Measurements from ENCODE around the gene SEC23IP. TPM values are rescaled to one million over a fixed set of nuclear protein-coding genes. Genes with fewer than 3 reads are reported as not detected.

Gene SEC23IP
- total RNA-seq, 2 experiments from 2014 or later, result 58.3 to 69.3 TPM

- POLR2A ChIA-PET, result no interaction called here
- Mint-ChIP-seq H3K4me3 (no peak overlapping the region), H3K9me3 (no peaks in the 10 kb centered on the region), H3K27me3 (no peaks in the 10 kb centered on the region), H3K27ac (peak overlapping the region; percentile 58), H3K4me1 (peaks cover 15% of the 10 kb centered on the region), H3K36me3 (ENCODE audit: low read depth) (peaks cover 59% of the 10 kb centered on the region)
- DNase-seq, result no peak
- CTCF ChIA-PET, result interaction anchor here (1.8 kb wide), 1 partner anchor 168 kb away, joined by 6 read pairs; no protein-coding TSS in a partner anchor
Measured at GRCh38 chr10:119919271-119919670, 26.7 kb downstream of the SEC23IP start.

GRCh38 chr10:119919826-119920225 lies 27.3 kb downstream of the SEC23IP start:
- Mint-ChIP-seq H3K27me3 (no peaks in the 10 kb centered on the region), H3K4me3 (no peak overlapping the region), H3K27ac (peak overlapping the region; percentile 58), H3K36me3 (ENCODE audit: low read depth) (peaks cover 56% of the 10 kb centered on the region), H3K9me3 (no peaks in the 10 kb centered on the region), H3K4me1 (peaks cover 15% of the 10 kb centered on the region)
- no peak for DNase-seq
- ChIA-PET CTCF (interaction anchor here (1.8 kb wide), 1 partner anchor 169 kb away, joined by 6 read pairs; no protein-coding TSS in a partner anchor), POLR2A (interaction anchor here (0.8 kb wide), 1 partner anchor 47 kb away, joined by 3 read pairs; the partner anchor contains the start of gene MCMBP)

- Mint-ChIP-seq H3K4me1 (peaks cover 12% of the 10 kb centered on the region), H3K36me3 (ENCODE audit: low read depth) (peaks cover 59% of the 10 kb centered on the region), H3K4me3 (no peak overlapping the region), H3K9me3 (no peaks in the 10 kb centered on the region), H3K27ac (no peak overlapping the region), H3K27me3 (no peaks in the 10 kb centered on the region)
- CTCF ChIA-PET, result no interaction called here
- DNase-seq, result no peak
- POLR2A ChIA-PET, result no interaction called here
Measured at GRCh38 chr10:119928411-119928810, 35.9 kb downstream of the SEC23IP start.

- ChIA-PET POLR2A (no interaction called here), CTCF (interaction anchor here (1.0 kb wide), 1 partner anchor 9 kb away, joined by 3 read pairs; no protein-coding TSS in a partner anchor)
- Mint-ChIP-seq H3K27me3 (no peaks in the 10 kb centered on the region), H3K4me1 (peaks cover 12% of the 10 kb centered on the region), H3K27ac (peak overlapping the region; percentile 4), H3K36me3 (ENCODE audit: low read depth) (peaks cover 65% of the 10 kb centered on the region), H3K9me3 (no peaks in the 10 kb centered on the region), H3K4me3 (no peak overlapping the region)
- no peak for DNase-seq
Measured at GRCh38 chr10:119931871-119932270, 39.3 kb downstream of the SEC23IP start.

GRCh38 chr10:119932631-119933030 lies 40.1 kb downstream of the SEC23IP start:
- Mint-ChIP-seq H3K4me3 (no peak overlapping the region), H3K9me3 (no peaks in the 10 kb centered on the region), H3K27me3 (no peaks in the 10 kb centered on the region), H3K4me1 (peaks cover 11% of the 10 kb centered on the region), H3K36me3 (ENCODE audit: low read depth) (peaks cover 59% of the 10 kb centered on the region), H3K27ac (peak overlapping the region; percentile 8)
- POLR2A ChIA-PET, result no interaction called here
- CTCF ChIA-PET, result interaction anchor here (0.5 to 1.0 kb wide), 2 partner anchors 10 to 286 kb away, joined by 3 to 4 read pairs; no protein-coding TSS in a partner anchor
- DNase-seq, result no peak

GRCh38 chr10:119933179-119933578 lies 40.6 kb downstream of the SEC23IP start:
- DNase-seq, result no peak
- peaks cover 60% of the 10 kb centered on the region for H3K36me3 Mint-ChIP-seq (ENCODE audit: low read depth)
- CTCF ChIA-PET, result interaction anchor here (0.5 kb wide), 1 partner anchor 160 kb away, joined by 4 read pairs; no protein-coding TSS in a partner anchor
- POLR2A ChIA-PET, result no interaction called here
- H3K27ac Mint-ChIP-seq, result no peak overlapping the region
- no peaks in the 10 kb centered on the region for H3K9me3 Mint-ChIP-seq
- no peaks in the 10 kb centered on the region for H3K27me3 Mint-ChIP-seq
- H3K4me1 Mint-ChIP-seq, result peaks cover 16% of the 10 kb centered on the region
- H3K4me3 Mint-ChIP-seq, result no peak overlapping the region

- Mint-ChIP-seq H3K4me1 (peaks cover 9% of the 10 kb centered on the region), H3K4me3 (no peak overlapping the region), H3K9me3 (no peaks in the 10 kb centered on the region), H3K36me3 (ENCODE audit: low read depth) (peaks cover 43% of the 10 kb centered on the region), H3K27ac (no peak overlapping the region), H3K27me3 (no peaks in the 10 kb centered on the region)
- DNase-seq, result no peak
- POLR2A ChIA-PET, result no interaction called here
- CTCF ChIA-PET, result no interaction called here
Measured at GRCh38 chr10:119940487-119940886, 48.0 kb downstream of the SEC23IP start.

GRCh38 chr10:119942973-119943372 lies 50.4 kb downstream of the SEC23IP start:
- Mint-ChIP-seq H3K27ac (no peak overlapping the region), H3K36me3 (ENCODE audit: low read depth) (peaks cover 33% of the 10 kb centered on the region), H3K4me3 (no peak overlapping the region), H3K9me3 (no peaks in the 10 kb centered on the region), H3K4me1 (peaks cover 6% of the 10 kb centered on the region), H3K27me3 (no peaks in the 10 kb centered on the region)
- CTCF ChIA-PET, result no interaction called here
- POLR2A ChIA-PET, result interaction anchor here (0.6 kb wide), 1 partner anchor 234 kb away, joined by 3 read pairs; no protein-coding TSS in a partner anchor
- no peak for DNase-seq

- no peak for DNase-seq
- ChIA-PET POLR2A (no interaction called here), CTCF (no interaction called here)
- H3K4me1 Mint-ChIP-seq, result no peaks in the 10 kb centered on the region
- peaks cover 27% of the 10 kb centered on the region for H3K36me3 Mint-ChIP-seq (ENCODE audit: low read depth)
- no peak overlapping the region for H3K4me3 Mint-ChIP-seq
- no peaks in the 10 kb centered on the region for H3K27me3 Mint-ChIP-seq
- no peaks in the 10 kb centered on the region for H3K9me3 Mint-ChIP-seq
- no peak overlapping the region for H3K27ac Mint-ChIP-seq
Measured at GRCh38 chr10:119945805-119946204, 53.3 kb downstream of the SEC23IP start.

GRCh38 chr10:119947300-119947699 lies 54.8 kb downstream of the SEC23IP start:
- peaks cover 15% of the 10 kb centered on the region for H3K36me3 Mint-ChIP-seq (ENCODE audit: low read depth)
- no peak overlapping the region for H3K4me3 Mint-ChIP-seq
- no peaks in the 10 kb centered on the region for H3K4me1 Mint-ChIP-seq
- no peaks in the 10 kb centered on the region for H3K9me3 Mint-ChIP-seq
- no peaks in the 10 kb centered on the region for H3K27me3 Mint-ChIP-seq
- H3K27ac Mint-ChIP-seq, result no peak overlapping the region
- ChIA-PET POLR2A (interaction anchor here (0.6 kb wide), 1 partner anchor 215 kb away, joined by 3 read pairs; no protein-coding TSS in a partner anchor), CTCF (no interaction called here)
- no peak for DNase-seq

GRCh38 chr10:119957451-119957850 lies 64.9 kb downstream of the SEC23IP start:
- POLR2A ChIA-PET, result no interaction called here
- CTCF ChIA-PET, result no interaction called here
- no peak overlapping the region for H3K4me3 Mint-ChIP-seq

GRCh38 chr10:119962837-119963236 lies 70.3 kb downstream of the SEC23IP start:
- Mint-ChIP-seq H3K27me3 (peaks cover 14% of the 10 kb centered on the region), H3K4me3 (no peak overlapping the region), H3K4me1 (no peaks in the 10 kb centered on the region), H3K27ac (no peak overlapping the region), H3K9me3 (peaks cover 9% of the 10 kb centered on the region), H3K36me3 (ENCODE audit: low read depth) (no peaks in the 10 kb centered on the region)
- ChIA-PET CTCF (no interaction called here), POLR2A (no interaction called here)
- no peak for DNase-seq

More at GRCh38 chr10:119957451-119957850, 64.9 kb downstream of the SEC23IP start:
- Mint-ChIP-seq H3K9me3 (no peaks in the 10 kb centered on the region), H3K4me1 (no peaks in the 10 kb centered on the region), H3K27me3 (no peaks in the 10 kb centered on the region), H3K36me3 (ENCODE audit: low read depth) (no peaks in the 10 kb centered on the region), H3K27ac (no peak overlapping the region)
- DNase-seq, result no peak

- Mint-ChIP-seq H3K27me3 (peaks cover 30% of the 10 kb centered on the region), H3K36me3 (ENCODE audit: low read depth) (no peaks in the 10 kb centered on the region), H3K4me3 (no peak overlapping the region), H3K27ac (no peak overlapping the region), H3K4me1 (no peaks in the 10 kb centered on the region), H3K9me3 (peaks cover 9% of the 10 kb centered on the region)
- ChIA-PET CTCF (no interaction called here), POLR2A (interaction anchor here (0.6 kb wide), 1 partner anchor 75 kb away, joined by 3 read pairs; no protein-coding TSS in a partner anchor)
- DNase-seq, result no peak
Measured at GRCh38 chr10:119967066-119967465, 74.5 kb downstream of the SEC23IP start.

GRCh38 chr10:119969609-119970008 lies 77.1 kb downstream of the SEC23IP start:
- DNase-seq, result no peak
- CTCF ChIA-PET, result no interaction called here
- peaks cover 26% of the 10 kb centered on the region for H3K27me3 Mint-ChIP-seq
- peaks cover 9% of the 10 kb centered on the region for H3K9me3 Mint-ChIP-seq
- H3K36me3 Mint-ChIP-seq (ENCODE audit: low read depth), result no peaks in the 10 kb centered on the region
- POLR2A ChIA-PET, result no interaction called here
- H3K4me1 Mint-ChIP-seq, result no peaks in the 10 kb centered on the region
- H3K27ac Mint-ChIP-seq, result no peak overlapping the region
- no peak overlapping the region for H3K4me3 Mint-ChIP-seq
